ENCODE data around the gene LYPD6.

- TF ChIP-seq, protein P1, sequence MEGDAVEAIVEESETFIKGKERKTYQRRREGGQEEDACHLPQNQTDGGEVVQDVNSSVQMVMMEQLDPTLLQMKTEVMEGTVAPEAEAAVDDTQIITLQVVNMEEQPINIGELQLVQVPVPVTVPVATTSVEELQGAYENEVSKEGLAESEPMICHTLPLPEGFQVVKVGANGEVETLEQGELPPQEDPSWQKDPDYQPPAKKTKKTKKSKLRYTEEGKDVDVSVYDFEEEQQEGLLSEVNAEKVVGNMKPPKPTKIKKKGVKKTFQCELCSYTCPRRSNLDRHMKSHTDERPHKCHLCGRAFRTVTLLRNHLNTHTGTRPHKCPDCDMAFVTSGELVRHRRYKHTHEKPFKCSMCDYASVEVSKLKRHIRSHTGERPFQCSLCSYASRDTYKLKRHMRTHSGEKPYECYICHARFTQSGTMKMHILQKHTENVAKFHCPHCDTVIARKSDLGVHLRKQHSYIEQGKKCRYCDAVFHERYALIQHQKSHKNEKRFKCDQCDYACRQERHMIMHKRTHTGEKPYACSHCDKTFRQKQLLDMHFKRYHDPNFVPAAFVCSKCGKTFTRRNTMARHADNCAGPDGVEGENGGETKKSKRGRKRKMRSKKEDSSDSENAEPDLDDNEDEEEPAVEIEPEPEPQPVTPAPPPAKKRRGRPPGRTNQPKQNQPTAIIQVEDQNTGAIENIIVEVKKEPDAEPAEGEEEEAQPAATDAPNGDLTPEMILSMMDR (IDR thresholded peaks at IDR 0.05), result no peak
- no peak for TF ChIP-seq EZH2 (IDR thresholded peaks at IDR 0.05; ENCODE audit: borderline replicate concordance, insufficient read depth, low read depth, low read length, poor library complexity, severe bottlenecking)
These were observed 133.1 kb downstream of the LYPD6 start for GRCh38 chr2:149463328-149464002.
